C1 segment of cervical spinal cord (tissue), 14 donors: ENCODE results near the gene OSBPL9.

Experiments
- DNase-seq, 14 donors: peaks; one replicate each; lab custom pipeline; 2025; lab: John Stamatoyannopoulos, UW

OSBPL9 gene, protein sequence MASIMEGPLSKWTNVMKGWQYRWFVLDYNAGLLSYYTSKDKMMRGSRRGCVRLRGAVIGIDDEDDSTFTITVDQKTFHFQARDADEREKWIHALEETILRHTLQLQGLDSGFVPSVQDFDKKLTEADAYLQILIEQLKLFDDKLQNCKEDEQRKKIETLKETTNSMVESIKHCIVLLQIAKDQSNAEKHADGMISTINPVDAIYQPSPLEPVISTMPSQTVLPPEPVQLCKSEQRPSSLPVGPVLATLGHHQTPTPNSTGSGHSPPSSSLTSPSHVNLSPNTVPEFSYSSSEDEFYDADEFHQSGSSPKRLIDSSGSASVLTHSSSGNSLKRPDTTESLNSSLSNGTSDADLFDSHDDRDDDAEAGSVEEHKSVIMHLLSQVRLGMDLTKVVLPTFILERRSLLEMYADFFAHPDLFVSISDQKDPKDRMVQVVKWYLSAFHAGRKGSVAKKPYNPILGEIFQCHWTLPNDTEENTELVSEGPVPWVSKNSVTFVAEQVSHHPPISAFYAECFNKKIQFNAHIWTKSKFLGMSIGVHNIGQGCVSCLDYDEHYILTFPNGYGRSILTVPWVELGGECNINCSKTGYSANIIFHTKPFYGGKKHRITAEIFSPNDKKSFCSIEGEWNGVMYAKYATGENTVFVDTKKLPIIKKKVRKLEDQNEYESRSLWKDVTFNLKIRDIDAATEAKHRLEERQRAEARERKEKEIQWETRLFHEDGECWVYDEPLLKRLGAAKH

DNA sequence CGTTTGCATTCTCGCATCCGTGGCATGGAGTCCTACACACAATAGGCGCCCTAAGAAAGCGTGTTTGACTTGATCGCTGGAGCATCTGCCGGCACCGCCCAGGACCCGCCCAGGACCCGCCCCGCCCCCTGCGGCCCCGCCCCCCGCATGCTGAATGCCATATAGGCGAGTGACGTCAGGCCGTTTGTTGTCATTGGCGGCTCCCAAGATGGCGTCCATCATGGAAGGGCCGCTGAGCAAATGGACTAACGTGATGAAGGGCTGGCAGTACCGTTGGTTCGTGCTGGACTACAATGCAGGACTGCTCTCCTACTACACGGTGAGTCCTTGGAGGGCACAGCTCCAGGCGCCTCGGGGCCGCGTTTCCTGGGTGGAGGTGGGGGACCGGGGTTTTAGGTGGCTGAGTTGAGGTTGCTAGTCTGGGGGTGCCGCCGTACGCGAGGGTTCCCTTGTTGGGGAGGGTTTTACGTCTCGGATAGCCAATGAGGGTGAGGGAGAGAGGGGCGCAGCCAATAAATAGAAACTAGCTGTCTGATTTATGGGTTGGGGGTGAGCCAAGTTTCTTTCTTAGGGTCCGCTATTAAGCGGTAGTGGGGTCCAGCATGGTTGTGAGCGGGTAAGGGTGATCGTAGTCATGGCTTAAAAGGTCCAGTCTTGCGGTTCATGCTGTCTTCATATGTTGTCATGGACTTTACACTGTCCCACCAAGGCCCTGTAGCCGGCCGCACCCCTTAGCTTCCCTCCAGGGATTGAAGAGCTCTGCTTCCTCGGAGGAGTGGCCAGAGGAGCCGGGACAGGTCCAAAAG is at the start of gene OSBPL9:
Gene OSBPL9 (plus strand): TSS at position 190 of the 806 bp plus-strand sequence. CDS start 19 bp downstream, at position 209.
- peak; percentile 48 to 96 (median 91) for DNase-seq

DNA sequence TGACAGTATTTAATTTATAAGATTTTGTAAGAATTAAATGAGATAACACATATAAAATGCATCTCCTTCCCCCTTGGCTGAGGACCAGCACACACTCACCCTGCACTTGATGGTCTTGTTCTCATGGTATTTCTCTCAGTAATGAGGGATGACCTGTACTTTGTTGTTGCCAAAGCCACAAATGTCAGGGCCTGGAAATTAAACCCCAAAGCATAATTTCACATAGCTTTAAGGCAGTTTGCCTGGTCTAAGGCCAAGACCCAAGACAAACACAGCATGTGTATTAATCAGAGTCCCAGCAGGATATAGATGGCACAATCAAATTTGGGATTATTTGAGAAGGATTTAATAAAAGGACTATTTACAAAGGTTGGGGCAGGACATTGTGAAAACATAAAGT is 49.2 kb upstream of the OSBPL9 start:
- DNase-seq = no peak

DNA sequence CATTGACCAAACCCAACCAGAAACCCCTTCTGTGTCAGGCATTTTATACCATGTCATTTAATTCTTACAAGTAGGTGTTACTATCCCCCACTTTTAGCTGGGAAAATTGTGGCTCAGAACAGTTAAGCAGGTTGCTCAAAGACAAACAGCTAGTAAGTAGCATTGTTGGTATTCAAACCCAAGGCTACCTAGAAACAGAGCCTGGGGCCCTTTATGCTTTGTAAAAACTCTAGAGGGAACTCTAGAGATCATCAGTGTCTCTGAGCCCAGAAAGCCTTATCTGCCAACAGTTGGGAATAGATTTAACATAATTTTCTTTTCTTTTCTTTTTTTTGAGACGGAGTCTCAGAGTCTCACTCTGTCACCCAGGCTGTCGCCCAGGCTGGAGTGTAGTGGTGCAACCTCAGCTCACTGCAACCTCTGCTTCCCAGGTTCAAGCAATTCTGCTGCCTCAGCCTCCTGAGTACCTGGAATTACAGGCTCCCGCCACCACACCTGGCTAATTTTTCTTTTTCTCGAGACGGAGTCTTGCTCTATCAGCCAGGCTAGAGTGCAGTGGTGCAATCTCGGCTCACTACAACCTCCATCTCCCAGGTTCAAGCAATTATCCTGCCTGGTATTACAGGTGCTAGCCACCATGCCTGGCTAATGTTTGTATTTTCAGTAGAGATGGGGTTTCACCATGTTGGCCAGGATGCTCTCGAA is 48.5 kb upstream of the OSBPL9 start:
- DNase-seq = no peak

DNA sequence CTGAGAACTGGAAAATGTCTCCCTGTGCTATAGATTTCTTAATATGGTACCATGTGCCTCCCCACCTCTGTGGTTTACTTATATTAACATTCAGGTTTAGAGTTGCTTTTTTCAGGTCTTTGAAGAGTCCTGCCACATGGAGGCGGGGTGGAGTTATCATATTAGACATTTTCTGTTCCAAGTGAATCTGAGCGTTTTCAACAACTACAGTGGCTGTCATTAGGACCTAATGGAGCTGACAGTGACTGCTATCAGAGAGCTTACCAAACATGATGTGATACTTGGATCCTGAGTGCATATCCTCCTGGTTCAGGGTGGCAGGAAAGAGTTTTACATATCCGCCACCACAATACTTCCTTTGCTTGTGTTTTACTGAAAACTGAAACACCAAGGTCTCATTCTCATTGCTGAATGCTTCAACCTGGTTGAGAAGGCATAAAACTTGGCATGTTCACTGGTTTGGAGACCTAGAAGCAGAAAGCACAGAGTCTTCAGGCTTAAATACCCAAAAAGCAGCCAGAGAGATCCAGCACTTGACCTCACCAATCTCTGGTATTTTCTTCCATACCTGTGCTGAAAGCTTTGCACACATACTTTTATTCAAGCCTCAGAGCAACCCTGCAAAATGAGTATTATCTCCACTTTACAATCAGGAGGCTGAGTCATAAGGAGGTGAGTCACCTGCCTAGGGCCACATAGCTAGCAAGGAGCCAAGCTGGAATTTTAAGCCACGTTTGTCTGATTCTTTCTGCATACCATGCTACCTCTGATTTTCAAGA is 47.4 kb upstream of the OSBPL9 start:
- DNase-seq = no peak

DNA sequence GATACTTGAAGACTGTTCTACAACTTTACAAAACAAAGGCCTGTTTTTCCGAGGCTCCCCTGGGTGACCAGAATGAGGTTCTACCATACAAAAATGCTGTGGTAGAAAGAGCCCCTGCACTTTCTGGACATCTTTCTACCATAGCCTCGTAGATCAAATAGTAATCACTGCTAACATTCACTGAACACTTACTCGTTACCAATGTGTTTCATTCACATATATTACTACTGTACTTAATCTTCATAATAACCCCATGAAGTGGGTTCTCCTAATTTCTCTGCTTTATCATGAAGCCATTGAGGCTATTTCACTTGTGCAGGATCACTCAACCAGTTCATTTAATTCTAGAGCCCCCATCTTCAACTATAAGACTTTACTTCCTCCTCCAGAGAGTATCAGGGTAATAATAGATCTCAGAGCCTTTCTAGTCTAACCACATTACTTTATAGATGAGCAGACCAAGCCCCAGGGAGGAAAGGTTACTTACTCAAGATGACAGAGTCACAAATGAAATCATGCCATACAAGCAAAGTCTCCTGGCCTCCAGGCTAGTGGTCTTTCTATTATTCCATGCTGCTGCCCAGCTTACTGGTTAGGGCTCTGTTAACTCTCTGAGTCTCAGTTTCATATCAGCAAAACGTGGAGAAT is 46.7 kb upstream of the OSBPL9 start:
- no peak for DNase-seq

DNA sequence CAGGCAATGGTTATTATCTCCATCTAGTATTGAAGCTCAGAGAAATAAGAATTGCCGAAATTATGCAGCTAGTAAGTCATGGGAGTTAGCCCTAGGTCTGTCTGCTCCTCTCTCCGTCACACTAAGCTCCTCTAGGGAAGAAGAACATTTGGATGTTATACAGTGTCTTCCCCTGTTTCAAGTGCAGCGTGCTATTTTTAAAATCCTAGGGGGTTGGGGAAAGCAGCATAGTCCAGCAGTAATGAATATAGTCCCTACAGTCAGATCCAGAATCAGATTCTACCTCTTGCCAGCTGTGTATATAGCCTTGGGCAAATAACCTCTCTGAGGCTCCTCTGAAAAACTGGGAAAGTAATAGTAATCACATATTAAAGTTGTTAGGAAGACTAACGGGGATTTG is 44.5 kb upstream of the OSBPL9 start:
- no peak for DNase-seq

DNA sequence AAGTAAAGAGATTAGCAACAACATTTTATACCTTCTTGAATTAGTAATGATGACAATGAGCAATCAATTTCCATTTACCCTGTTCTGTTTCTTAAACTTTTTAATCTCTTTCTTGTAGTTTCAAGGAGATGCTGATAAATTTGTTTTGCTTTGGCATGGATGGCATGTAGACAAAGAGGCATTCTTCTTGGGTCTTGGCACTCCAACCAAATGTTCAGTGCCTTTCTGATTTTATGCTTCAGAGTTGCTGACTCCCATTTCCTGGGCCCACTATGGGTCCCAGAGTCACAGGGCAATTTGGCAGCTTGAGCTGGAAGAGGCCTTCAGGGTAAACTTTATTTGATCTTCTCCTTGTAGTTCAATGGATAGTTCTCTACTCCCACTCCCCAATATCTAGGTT is 42.1 kb upstream of the OSBPL9 start:
- peak in 7 of 14 donors; percentile 9 to 26 (median 15) for DNase-seq

DNA sequence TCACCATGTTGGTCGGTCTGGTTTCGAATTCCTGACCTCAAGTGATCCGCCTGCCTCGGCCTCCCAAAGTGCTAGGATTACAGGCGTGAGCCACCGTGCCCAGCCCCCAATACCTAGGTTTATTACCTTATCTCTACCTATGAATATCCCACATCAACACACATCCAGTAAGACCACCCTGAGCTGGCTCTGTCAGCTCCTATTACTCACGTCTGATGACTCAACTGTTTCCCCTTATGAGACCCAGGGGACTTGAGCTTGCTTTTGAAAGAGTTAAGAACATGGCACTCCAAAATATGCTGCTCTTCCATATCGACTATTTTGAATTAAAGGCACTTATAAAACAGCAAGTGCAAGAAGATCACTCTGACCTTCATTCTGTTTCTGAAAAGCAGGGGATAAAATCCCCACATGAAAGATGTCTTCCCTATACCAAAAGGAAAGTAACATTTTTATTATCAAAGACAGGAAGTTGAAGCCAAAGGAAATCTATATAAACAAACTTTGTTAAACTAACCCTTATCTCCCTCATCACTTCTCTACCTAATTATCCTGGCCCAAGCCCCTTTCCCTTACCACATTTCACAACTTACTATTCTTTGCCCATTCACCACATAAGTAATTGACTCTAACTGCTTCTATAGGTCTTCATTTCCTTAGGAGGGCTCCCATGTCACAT is 41.3 kb upstream of the OSBPL9 start:
- no peak for DNase-seq

DNA sequence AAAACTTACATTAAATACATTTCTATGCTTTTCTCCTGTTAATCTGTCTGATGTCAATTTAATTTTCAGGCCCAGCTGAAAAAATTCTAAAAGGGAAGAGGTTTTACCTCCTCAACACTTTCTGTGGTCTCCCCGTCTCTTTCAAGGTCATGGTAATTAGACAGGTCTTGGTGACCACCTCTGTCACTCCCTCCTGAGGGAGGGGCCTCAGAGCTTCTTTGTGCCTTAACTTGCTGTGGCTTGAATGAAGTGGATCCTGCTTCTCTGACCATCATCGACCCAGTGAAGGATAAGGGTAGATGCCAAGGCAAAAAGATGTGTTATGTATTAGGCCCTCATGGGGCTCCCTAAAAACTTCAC is 40.8 kb upstream of the OSBPL9 start:
- DNase-seq = no peak

DNA sequence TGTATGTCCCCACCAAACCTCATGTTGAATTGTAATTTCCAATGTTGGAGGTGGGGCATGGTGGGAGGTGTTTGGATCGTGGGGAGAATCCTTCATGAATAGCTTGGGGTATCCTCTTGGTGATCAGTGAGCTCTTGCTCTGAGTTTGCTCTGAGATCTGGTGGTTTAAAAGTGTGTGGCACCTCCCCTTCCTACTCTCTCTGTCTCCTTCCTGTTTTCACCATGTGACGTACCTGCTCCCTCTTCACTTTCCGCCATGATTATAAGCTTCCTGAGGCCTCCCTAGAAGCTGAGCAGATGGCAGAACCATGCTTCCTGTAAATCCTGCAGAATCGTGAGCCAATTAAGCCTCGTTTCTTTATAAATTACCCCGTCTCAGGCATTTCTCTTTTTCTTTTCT is 40.0 kb upstream of the OSBPL9 start:
- DNase-seq = no peak

DNA sequence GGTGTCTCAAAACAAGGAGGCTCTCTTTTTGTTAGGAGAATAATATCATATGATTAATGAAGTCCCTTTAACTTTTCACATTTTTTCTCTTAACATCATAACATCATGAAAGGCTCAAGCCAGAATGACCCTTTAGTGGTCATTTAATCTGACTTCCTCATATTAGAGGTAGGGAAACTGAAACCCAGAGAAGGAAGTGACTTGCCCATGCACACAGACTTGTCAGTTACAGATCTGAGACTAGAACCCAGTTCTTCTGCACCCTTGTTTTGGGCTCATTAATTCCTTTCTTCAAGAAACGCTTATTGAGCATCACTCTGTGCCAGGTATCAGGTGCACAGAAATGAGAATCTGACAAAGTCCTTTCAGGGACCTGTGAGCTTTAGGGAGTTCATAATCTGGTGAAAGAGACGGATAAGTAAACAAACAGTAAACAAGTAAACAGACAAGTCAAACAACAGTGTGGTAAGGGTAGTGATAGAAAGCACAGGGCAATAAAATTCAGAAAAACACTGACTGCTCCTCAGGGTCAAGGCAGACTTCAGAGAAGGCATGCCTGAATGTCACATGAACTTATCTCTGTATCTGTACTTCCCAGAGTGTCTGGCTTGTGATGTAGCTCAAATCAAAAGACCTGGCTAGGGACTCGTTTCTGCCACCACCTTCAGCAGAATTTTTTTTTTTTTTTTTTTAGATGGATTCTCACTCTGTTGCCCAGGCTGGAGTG is 38.3 kb upstream of the OSBPL9 start:
- DNase-seq = no peak

DNA sequence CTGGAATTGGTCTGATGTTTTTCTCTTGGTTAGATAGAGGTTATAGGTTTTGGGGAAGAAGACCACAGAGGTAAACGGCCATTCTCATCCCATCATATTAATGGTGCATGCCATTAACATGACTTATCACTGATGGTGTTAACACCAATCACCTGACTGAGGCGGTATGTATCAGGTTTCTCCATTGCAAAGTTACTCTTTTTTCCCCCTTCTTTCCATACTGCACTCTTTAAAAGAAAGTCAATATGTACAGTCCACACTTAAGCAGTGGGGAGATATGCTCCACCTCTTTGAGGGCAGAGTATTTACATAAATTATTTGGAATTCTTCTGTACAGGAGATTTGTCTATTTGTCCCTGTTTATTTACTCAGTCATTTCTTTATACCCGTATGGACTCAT is 35.7 kb upstream of the OSBPL9 start:
- DNase-seq = no peak

DNA sequence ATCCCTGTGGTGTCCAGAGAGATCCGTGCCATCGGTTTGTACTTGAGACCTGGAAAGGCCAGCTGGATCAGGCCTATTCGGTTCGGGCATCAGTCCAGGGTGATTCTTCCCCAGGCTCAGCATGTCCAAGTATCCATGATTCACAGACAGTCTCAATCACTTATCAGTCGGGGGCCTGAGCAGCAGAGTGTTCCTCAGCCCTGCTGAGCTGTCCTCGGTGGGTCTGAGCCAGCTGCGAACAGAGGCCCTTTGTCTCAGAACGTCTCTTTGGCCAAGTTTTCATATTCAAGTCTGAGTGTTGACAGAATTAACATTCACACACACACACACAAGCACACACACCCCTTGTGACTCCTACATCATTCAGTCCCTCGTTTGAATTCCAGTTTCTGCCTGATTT is 33.4 kb upstream of the OSBPL9 start:
- peak; percentile 11 to 92 (median 76) for DNase-seq

DNA sequence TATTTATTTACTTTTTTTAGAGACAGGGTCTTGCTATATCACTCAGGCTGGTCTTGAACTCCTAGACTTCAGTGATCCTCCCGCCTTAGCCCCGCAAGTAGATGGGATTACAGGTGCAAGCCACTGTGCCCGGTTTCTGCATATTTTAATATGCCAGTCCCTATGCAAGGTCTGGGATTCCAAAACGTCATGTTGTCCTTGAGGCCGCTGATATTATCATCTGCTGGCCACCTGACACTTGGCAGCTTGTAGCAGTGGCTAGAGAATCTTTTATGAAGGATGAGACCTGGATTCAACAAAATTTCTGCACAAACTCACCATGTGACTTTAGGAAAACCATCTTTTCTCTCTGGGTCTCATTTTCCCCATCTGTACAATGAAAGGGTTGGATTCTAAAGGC is 32.9 kb upstream of the OSBPL9 start:
- DNase-seq = peak in 1 of 14 donors; percentile 54

DNA sequence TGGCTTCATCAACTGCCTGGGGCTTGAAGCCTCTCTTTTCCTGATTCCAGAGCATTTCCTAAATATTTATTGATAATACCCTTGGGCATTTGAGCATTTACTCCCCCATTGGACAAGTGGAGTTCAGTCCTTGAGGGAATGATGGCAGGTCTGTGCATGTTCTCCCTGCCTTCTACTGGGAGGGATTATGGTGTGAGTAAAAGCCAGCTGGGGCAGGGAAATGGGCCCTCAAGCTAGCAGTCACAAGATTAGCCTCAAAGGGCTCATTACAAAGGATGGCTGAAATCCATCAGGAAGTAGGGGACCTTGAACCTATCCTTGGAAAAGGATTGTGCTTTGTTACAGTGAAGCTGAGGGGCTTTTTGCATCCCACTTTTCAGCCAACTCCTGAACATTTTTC is 24.2 kb upstream of the OSBPL9 start:
- no peak for DNase-seq

DNA sequence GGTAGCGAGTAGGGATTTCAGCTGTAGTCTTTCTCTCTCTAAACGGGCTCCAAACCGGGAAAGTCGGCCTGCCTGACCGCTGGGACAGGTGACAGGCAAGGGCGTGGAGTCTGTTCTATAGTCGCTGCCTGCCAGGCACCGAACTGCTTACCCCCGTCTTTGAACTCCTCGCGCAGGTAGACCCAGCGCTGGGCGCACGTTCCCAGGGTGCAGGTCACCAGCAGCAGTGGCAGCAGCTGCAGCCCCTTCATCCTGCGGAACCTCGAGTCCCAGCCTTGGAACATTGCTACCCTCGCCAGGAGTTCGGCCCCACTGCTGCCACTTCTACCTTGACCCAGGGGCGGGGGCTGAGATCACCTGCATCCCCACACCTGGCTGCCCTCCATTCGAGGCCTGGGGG is 22.2 kb upstream of the OSBPL9 start:
- DNase-seq = no peak

DNA sequence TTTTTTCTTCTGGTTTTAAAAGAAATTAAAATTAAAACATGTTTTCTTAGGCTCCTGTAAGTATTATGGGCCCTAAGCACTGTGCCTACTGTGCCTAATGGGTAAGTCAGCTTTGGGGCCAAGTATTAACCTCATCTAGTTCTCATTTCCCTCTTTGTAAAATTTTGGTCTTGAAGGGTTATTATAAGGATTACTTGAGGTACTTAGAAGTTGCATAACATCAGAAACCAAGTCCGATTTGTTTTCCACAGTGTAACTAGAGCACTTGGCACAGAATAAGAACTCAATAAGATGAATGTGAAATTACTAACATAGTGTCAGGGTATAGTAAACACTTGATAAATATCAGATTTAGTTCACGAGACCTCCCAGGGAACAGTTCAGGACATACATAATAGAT is 16.4 kb upstream of the OSBPL9 start:
- no peak for DNase-seq

DNA sequence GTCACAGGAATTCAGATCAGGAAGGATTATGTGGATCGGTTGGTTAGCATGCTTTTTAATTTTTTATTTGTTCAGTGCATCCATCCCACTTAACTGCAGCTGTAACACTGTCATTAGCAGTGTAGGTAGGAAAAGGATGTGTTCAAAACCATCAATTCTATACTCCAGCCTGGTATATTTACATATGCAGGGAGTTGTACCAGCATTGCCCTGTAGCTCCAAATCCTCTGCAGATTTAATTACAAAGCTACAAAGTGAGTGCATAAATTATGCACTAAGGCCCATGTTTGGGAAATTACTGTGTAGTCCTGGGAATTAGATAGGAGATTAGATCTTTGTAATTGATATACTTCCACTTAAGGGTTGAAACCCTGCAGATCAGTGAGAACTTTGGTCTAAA is 15.9 kb upstream of the OSBPL9 start:
- no peak for DNase-seq
